Stimulated activated CD8-positive, alpha-beta memory T cell treated with anti-CD3 and anti-CD28 coated beads, Interleukin-15, amount 100 ng/mL, for 48 hours (primary cell): ENCODE data around the gene DCLK3.

Experiments
- DNase-seq, 2 donors: peaks; one replicate each; pipeline ENCODE4 v3.0.0-alpha.2; 2020; ENCODE audit warnings: low read depth in 2 of 2

Gene DCLK3, protein sequence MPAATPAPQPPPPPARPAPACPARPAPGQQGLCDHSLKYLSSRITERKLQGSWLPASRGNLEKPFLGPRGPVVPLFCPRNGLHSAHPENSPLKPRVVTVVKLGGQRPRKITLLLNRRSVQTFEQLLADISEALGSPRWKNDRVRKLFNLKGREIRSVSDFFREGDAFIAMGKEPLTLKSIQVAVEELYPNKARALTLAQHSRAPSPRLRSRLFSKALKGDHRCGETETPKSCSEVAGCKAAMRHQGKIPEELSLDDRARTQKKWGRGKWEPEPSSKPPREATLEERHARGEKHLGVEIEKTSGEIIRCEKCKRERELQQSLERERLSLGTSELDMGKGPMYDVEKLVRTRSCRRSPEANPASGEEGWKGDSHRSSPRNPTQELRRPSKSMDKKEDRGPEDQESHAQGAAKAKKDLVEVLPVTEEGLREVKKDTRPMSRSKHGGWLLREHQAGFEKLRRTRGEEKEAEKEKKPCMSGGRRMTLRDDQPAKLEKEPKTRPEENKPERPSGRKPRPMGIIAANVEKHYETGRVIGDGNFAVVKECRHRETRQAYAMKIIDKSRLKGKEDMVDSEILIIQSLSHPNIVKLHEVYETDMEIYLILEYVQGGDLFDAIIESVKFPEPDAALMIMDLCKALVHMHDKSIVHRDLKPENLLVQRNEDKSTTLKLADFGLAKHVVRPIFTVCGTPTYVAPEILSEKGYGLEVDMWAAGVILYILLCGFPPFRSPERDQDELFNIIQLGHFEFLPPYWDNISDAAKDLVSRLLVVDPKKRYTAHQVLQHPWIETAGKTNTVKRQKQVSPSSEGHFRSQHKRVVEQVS

GRCh38 chr3:36763850-36764703, at the start of gene DCLK3:
Gene DCLK3 (minus strand): TSS chr3:36764553. CDS start chr3:36764263, 290 bp downstream.
- DNase-seq = no peak

- no peak for DNase-seq
These were observed 49.0 kb upstream of the DCLK3 start for GRCh38 chr3:36813305-36813704.

DNA sequence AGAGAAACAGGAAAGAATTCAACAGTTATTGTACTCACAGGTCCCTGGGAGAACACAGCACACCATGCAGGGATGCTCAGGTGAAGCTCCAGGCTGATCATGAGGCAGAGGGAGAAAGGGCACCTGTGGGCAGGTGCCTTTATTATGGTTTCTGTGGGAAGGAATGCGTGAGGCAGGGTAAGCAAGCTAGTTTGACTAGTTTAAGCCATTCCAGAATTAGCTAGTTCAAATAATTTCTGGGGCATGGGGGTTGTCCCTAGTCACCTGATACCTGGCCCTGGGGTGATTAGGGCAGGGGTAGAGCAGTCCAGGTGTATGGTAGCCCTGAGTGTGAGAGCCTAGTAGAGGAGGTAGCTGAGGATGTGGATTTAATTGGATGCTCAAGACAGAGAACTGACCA, 47.9 kb upstream of the DCLK3 start:
- DNase-seq = no peak

- DNase-seq = no peak
These were observed 47.4 kb upstream of the DCLK3 start for GRCh38 chr3:36811768-36812167.

DNA sequence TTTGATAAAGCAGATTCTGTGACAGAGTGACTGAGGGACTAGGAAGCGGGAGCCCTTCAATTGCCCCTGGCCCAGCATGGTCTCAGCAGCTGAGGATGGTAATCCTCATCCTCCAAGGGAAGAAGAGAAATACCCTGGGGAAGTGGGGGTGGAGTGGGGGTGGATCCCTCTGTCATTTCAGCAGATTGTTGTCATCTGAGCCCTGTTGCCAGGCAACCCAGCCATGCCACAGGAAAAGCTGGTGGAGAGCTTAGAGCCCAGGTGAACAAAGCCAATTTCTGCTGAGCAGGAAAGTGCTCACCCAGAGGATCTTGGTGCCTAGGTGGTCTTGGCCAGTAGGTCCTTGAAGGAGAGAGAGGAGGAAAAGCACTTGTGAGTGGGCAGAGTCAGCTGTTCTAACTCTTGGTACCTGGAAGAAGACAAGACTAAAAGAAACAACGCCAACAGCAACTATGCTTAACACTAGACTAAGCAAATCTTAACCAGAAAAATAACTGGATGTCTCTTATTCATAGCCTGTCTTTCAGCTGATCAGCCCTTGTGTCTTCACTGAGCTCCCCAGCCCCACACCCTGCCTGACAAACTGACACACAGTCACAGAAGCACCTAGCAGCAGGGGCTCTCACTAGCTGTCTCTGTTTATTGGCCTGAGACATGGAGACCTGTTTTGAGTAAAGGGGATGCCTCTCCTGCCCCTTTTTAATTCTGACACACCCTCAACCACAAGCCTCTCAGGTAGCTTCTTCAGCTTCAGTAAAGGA, 40.1 kb upstream of the DCLK3 start:
- DNase-seq = no peak

- no peak for DNase-seq
These were observed 38.9 kb upstream of the DCLK3 start for GRCh38 chr3:36803091-36803791.

DNA sequence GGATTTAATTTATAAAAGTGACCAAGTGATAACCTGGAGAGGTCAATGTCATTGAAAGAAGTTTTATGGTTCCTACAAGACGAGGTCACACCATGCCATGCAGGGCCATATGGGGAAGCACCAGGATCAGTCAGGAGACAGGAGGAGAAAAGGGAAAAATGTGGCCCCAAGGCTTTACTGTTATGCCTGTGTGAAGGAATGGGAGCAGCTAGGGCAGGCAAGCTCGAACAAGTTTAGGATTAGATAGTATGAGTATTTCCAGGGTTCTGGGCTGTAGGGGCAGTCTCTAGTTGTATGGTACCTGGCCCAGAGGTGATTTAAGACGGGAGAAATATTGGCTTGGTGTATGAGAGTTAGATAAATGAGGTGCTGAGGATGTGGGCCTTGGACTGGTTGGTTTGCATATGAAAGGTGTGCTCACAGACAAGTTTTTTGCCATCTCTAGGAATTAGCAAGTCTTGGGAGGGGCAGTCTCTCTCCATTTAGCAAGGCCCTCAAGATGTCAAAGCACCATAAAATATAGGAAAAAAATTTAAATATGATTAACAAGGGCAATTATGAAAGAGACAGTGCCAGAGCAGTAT, 36.3 kb upstream of the DCLK3 start:
- no peak for DNase-seq

GRCh38 chr3:36796881-36797280, 32.5 kb upstream of the DCLK3 start:
- no peak for DNase-seq

DNA sequence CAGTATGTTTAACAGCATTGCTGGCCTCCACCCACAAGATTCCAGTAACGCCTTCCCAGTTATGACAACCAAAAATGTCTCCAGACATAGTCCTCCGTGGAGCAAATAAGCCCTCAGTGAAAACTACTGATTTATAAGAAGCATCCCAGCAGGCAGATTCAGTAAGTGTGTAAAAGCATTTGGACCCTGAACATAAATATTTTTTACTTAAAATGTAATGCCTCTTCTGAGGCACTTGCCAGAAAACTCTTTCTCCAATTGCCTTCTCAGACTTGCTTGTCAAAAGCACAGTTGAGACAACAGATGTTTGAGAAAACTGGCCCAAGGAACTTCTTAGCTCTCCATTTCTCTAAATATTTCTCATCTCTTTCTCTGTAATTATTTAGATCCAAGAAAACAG, 31.8 kb upstream of the DCLK3 start:
- no peak for DNase-seq

GRCh38 chr3:36795622-36796021, 31.3 kb upstream of the DCLK3 start:
- no peak for DNase-seq

- no peak for DNase-seq
These were observed 28.0 kb upstream of the DCLK3 start for GRCh38 chr3:36792342-36792741.

DNA sequence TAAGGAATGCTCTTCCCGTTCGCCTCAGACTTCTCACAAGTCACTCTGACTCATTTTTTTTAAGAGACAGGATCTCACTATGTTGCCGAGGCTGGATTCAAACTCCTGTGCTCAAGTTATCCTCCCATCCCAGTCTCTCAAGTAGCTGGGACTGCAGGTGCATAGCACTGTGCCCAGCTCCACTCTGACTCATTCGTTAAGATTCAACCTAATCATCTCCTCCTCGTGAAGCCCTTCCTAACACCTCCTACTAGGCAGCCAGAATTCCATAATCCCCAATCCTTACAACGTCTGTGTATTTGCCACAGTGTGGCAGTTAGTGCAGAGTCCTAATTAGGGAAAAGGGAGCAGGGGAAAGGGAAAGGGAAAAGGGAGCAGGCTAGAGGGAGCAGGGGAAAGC, 26.4 kb upstream of the DCLK3 start:
- no peak for DNase-seq

- no peak for DNase-seq
These were observed 22.9 kb upstream of the DCLK3 start for GRCh38 chr3:36786921-36787890.

GRCh38 chr3:36784138-36784635, 19.8 kb upstream of the DCLK3 start:
- no peak for DNase-seq

DNA sequence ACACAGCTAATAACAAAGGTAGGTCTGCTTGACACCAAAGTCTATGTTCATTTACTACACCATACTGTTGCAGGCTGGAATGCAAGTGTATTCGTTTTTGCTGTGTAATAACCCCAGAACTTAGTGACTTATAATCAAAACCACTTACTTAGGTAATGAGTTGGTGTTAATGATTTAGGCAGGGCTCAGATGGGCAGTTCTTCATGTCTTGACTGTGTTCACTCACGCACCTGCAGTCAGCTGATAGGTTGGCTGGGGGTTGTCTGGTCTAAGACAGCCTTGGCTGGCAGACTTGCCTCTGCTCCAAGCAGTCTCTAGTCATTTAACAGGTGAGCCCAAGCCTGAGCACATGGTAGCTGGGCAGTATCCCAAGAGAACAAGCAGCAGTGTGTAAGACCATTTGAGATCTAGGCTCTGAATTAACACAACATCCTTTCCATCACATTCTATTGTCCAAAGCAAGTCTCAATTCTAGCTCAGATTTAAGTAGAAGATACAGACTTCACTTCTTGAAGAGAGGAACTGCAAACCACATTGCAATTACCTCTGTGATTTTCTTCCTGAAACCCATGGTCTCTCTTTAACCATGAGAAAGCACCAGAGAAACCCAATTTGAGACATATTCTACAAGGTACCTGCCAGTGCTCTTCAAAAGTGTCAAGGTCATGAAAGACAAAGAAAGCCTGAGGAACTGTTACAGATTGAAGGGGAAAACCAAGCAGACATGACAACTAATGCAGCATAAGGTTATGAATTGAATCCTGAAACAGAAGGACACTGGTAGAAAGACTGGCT, 13.3 kb upstream of the DCLK3 start:
- DNase-seq = no peak

DNA sequence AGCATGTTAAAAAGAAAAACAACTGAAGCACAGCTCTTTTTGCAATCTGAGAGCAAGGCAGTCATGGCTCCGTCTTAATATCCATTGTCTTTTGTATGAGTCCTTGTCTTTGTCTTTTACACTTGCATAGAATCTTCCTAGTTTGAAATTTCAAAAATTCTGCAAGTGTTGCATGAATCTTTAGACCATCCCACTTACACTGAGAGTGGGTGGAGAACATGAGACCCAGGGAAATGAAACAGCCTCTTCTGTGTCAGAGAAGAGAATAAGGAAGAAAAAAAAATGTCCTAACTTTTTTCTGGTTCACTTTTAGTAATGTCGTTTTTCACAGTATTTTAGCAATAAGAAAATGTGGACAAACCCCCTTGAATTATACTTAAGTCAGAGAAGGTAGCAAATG, 12.1 kb upstream of the DCLK3 start:
- no peak for DNase-seq

DNA sequence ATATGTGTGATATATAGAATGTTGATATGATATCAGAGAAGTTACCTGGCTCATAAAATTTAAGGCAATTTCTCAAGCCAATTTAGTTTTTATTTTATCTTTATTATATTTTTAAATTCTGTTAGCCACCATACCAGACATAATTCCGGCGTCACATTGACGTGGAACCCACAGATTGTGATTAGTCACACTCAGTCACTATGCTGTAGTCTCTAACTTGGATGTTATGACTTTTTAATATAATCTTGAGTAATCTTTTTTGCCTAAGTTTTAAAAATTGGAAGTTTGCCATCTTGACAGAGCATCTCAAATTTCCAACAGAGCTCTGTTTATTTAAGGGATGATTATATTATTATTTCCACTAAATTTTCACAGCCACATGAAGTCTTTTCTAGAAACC, 9.7 kb upstream of the DCLK3 start:
- DNase-seq = no peak

- DNase-seq = no peak
These were observed 7.6 kb upstream of the DCLK3 start for GRCh38 chr3:36771931-36772330.
